Activated CD4-positive, CD25-positive, alpha-beta regulatory T cell (primary cell): ENCODE results near the gene PGLYRP4.
"Not testable (repeated sequence)": the region's sequence is repeated elsewhere in the genome, so short reads cannot be mapped to it uniquely, and the experiment has no call there.

Experiments used
- DNase-seq, 4 experiments: peaks; one replicate each; lab custom pipeline; 2025; lab: John Stamatoyannopoulos, UW

PGLYRP4 gene

GRCh38 chr1:153336650-153337049, 12.0 kb downstream of the PGLYRP4 start:
- DNase-seq = no peak

- no peak for DNase-seq
Measured at GRCh38 chr1:153333902-153334301, 14.7 kb downstream of the PGLYRP4 start.

GRCh38 chr1:153324912-153325311, 23.7 kb downstream of the PGLYRP4 start:
- DNase-seq = no peak

- no peak for DNase-seq
Measured at GRCh38 chr1:153322568-153322967, 26.1 kb downstream of the PGLYRP4 start.

GRCh38 chr1:153318145-153318544, 30.5 kb downstream of the PGLYRP4 start:
- DNase-seq = not testable (repeated sequence)

- not testable (repeated sequence) for DNase-seq
Measured at GRCh38 chr1:153316013-153316412, 32.6 kb downstream of the PGLYRP4 start.

GRCh38 chr1:153314388-153314787, 34.3 kb downstream of the PGLYRP4 start:
- DNase-seq = not testable (repeated sequence)

- DNase-seq = no peak
Measured at GRCh38 chr1:153313288-153313687, 35.4 kb downstream of the PGLYRP4 start.

- no peak for DNase-seq
Measured at GRCh38 chr1:153312570-153313186, 36.0 kb downstream of the PGLYRP4 start, which contains the start of gene PGLYRP3. Gene PGLYRP3 (minus strand): TSS chr1:153312952. CDS start chr1:153310665, 2,287 bp downstream.

- no peak for DNase-seq
Measured at GRCh38 chr1:153310526-153310925, 38.1 kb downstream of the PGLYRP4 start.

GRCh38 chr1:153309441-153309840, 39.2 kb downstream of the PGLYRP4 start:
- DNase-seq = no peak

- no peak for DNase-seq
Measured at GRCh38 chr1:153308540-153308939, 40.1 kb downstream of the PGLYRP4 start.

GRCh38 chr1:153307221-153307600, 41.4 kb downstream of the PGLYRP4 start:
- no peak for DNase-seq

GRCh38 chr1:153306303-153307220, 42.1 kb downstream of the PGLYRP4 start:
- no peak for DNase-seq

- no peak for DNase-seq
Measured at GRCh38 chr1:153305682-153306081, 43.0 kb downstream of the PGLYRP4 start.

GRCh38 chr1:153302308-153302707, 46.3 kb downstream of the PGLYRP4 start:
- no peak for DNase-seq

GRCh38 chr1:153293851-153294250, 54.8 kb downstream of the PGLYRP4 start:
- DNase-seq = no peak

GRCh38 chr1:153293480-153293775, 55.2 kb downstream of the PGLYRP4 start:
- no peak for DNase-seq

GRCh38 chr1:153292740-153293479, 55.7 kb downstream of the PGLYRP4 start:
- DNase-seq = no peak

GRCh38 chr1:153292185-153292584, 56.5 kb downstream of the PGLYRP4 start:
- DNase-seq = no peak

- no peak for DNase-seq
Measured at GRCh38 chr1:153291514-153291913, 57.1 kb downstream of the PGLYRP4 start.

- DNase-seq = peak in 1 of 4 experiments; percentile 8
Measured at GRCh38 chr1:153288634-153289275, 59.9 kb downstream of the PGLYRP4 start.
